BE2C (cell line): ENCODE data around the gene MINAR1.

Experiments
- DNase-seq: peaks from one replicate; pipeline ENCODE4 v3.0.0-alpha.2; 2020
- H3K27me3 ChIP-seq: fragments of 250-450 bp; sonication (Bioruptor Pico); 2 replicates; pipeline ENCODE4 v1.5.1; 2020; ENCODE audit warnings: mild to moderate bottlenecking
- H3K36me3 ChIP-seq: fragments of 250-450 bp; sonication (Bioruptor Pico); 2 replicates; pipeline ENCODE4 v1.5.1; 2020; ENCODE audit warnings: mild to moderate bottlenecking
- H3K4me1 ChIP-seq: fragments of 250-450 bp; sonication (Bioruptor Pico); 2 replicates; pipeline ENCODE4 v1.5.1; 2020
- H3K4me3 ChIP-seq: 2 replicates; pipeline ENCODE4 v1.5.1; 2011; ENCODE audit warnings: low read depth, low read length
- H3K9me3 ChIP-seq: fragments of 250-450 bp; sonication (Bioruptor Pico); 2 replicates; pipeline ENCODE4 v1.5.1; 2020
- CTCF ChIP-seq: IDR thresholded peaks from 2 replicates; pipeline ENCODE4 v1.5.1; 2012; ENCODE audit warnings: mild to moderate bottlenecking, low read depth, low read length

The MINAR1 gene

GRCh38 chr15:79481793-79482192 lies 49.7 kb downstream of the MINAR1 start:
- Histone ChIP-seq H3K27me3 (no peaks in the 10 kb centered on the region), H3K9me3 (no peaks in the 10 kb centered on the region), H3K36me3 (no peaks in the 10 kb centered on the region), H3K4me1 (no peaks in the 10 kb centered on the region), H3K4me3 (no peak overlapping the region)
- DNase-seq = no peak
- no peak for TF ChIP-seq CTCF
